Measurements from ENCODE around the gene MUS81. TPM values are rescaled to one million over a fixed set of nuclear protein-coding genes. Genes with fewer than 3 reads are reported as not detected.

The MUS81 gene
- total RNA-seq, 1 donor from 2014 or later, result 68.5 TPM

GRCh38 chr11:65911682-65912568 lies 51.7 kb downstream of the MUS81 start:
- peak; percentile 37 for TF ChIP-seq CTCF (IDR thresholded peaks at IDR 0.05)
- Mint-ChIP-seq H3K36me3 (ENCODE audit: unreplicated experiment) (peaks cover 3% of the 10 kb centered on the region), H3K27me3 (ENCODE audit: unreplicated experiment) (no peaks in the 10 kb centered on the region), H3K27ac (ENCODE audit: unreplicated experiment) (peak overlapping the region; percentile 91), H3K4me3 (ENCODE audit: unreplicated experiment) (no peak overlapping the region), H3K4me1 (ENCODE audit: unreplicated experiment) (peaks cover 65% of the 10 kb centered on the region), H3K9me3 (ENCODE audit: unreplicated experiment) (no peaks in the 10 kb centered on the region)
- DNase-seq (ENCODE audit: extremely low spot score, unreplicated experiment), result no peak

- Mint-ChIP-seq H3K4me3 (ENCODE audit: unreplicated experiment) (no peak overlapping the region), H3K27ac (ENCODE audit: unreplicated experiment) (peak overlapping the region; percentile 91), H3K27me3 (ENCODE audit: unreplicated experiment) (no peaks in the 10 kb centered on the region), H3K9me3 (ENCODE audit: unreplicated experiment) (no peaks in the 10 kb centered on the region), H3K4me1 (ENCODE audit: unreplicated experiment) (peaks cover 67% of the 10 kb centered on the region), H3K36me3 (ENCODE audit: unreplicated experiment) (peaks cover 6% of the 10 kb centered on the region)
- TF ChIP-seq CTCF (IDR thresholded peaks at IDR 0.05), result no peak
- DNase-seq (ENCODE audit: extremely low spot score, unreplicated experiment), result no peak
Measured at GRCh38 chr11:65912845-65913244, 52.6 kb downstream of the MUS81 start.

- no peak for DNase-seq (ENCODE audit: extremely low spot score, unreplicated experiment)
- no peaks in the 10 kb centered on the region for H3K27me3 Mint-ChIP-seq (ENCODE audit: unreplicated experiment)
- peaks cover 62% of the 10 kb centered on the region for H3K4me1 Mint-ChIP-seq (ENCODE audit: unreplicated experiment)
- peak overlapping the region; percentile 82 for H3K4me3 Mint-ChIP-seq (ENCODE audit: unreplicated experiment)
- peaks cover 6% of the 10 kb centered on the region for H3K36me3 Mint-ChIP-seq (ENCODE audit: unreplicated experiment)
- no peak for TF ChIP-seq CTCF (IDR thresholded peaks at IDR 0.05)
- H3K27ac Mint-ChIP-seq (ENCODE audit: unreplicated experiment), result peak overlapping the region; percentile 98
- H3K9me3 Mint-ChIP-seq (ENCODE audit: unreplicated experiment), result no peaks in the 10 kb centered on the region
Measured at GRCh38 chr11:65915101-65915820, 55.0 kb downstream of the MUS81 start.

- peaks cover 6% of the 10 kb centered on the region for H3K36me3 Mint-ChIP-seq (ENCODE audit: unreplicated experiment)
- H3K4me1 Mint-ChIP-seq (ENCODE audit: unreplicated experiment), result peaks cover 66% of the 10 kb centered on the region
- peak overlapping the region; percentile 98 for H3K27ac Mint-ChIP-seq (ENCODE audit: unreplicated experiment)
- H3K9me3 Mint-ChIP-seq (ENCODE audit: unreplicated experiment), result no peaks in the 10 kb centered on the region
- DNase-seq (ENCODE audit: extremely low spot score, unreplicated experiment), result peak; percentile 96
- no peak for TF ChIP-seq CTCF (IDR thresholded peaks at IDR 0.05)
- H3K27me3 Mint-ChIP-seq (ENCODE audit: unreplicated experiment), result no peaks in the 10 kb centered on the region
- H3K4me3 Mint-ChIP-seq (ENCODE audit: unreplicated experiment), result peak overlapping the region; percentile 82
Measured at GRCh38 chr11:65915821-65916251, 55.6 kb downstream of the MUS81 start.

Other genes with a start within 250 kb of the MUS81 start
- 43.5 and 44.7 TPM in 2 replicates for gene MAP3K11, start 246.2 kb upstream of the MUS81 start, total RNA-seq
- gene PCNX3, start 244.7 kb upstream of the MUS81 start, total RNA-seq, result 47.7 and 49.8 TPM in 2 replicates
- gene SIPA1, start 222.3 kb upstream of the MUS81 start, total RNA-seq, result 31.2 and 34.7 TPM in 2 replicates
- gene RELA, start 197.5 kb upstream of the MUS81 start, total RNA-seq, result 77.4 and 79.7 TPM in 2 replicates
- 60.4 and 66.5 TPM in 2 replicates for gene KAT5, start 148.2 kb upstream of the MUS81 start, total RNA-seq
- 54.2 and 55.6 TPM in 2 replicates for gene RNASEH2C, start 139.6 kb upstream of the MUS81 start, total RNA-seq
- 19.0 and 21.0 TPM in 2 replicates for gene AP5B1, start 79.5 kb upstream of the MUS81 start, total RNA-seq
- not detected in 2 replicates for gene OVOL1, start 73.4 kb upstream of the MUS81 start, total RNA-seq
- gene SNX32, start 26.5 kb upstream of the MUS81 start, total RNA-seq, result 4.0 and 4.1 TPM in 2 replicates
- gene CFL1, start 2.3 kb upstream of the MUS81 start, total RNA-seq, result 939 and 946 TPM in 2 replicates
- 130 and 131 TPM in 2 replicates for gene EFEMP2, start 12.4 kb downstream of the MUS81 start, total RNA-seq
- gene CTSW, start 19.4 kb downstream of the MUS81 start, total RNA-seq, result not detected in 2 replicates
- gene FIBP, start 28.0 kb downstream of the MUS81 start, total RNA-seq, result 92.4 and 92.8 TPM in 2 replicates
- gene CCDC85B, start 30.2 kb downstream of the MUS81 start, total RNA-seq, result 35.2 and 39.0 TPM in 2 replicates
- gene FOSL1, start 40.0 kb downstream of the MUS81 start, total RNA-seq, result 37.2 and 38.0 TPM in 2 replicates
- 81.2 and 83.5 TPM in 2 replicates for gene C11orf68, start 58.6 kb downstream of the MUS81 start, total RNA-seq
- gene DRAP1, start 59.0 kb downstream of the MUS81 start, total RNA-seq, result 106 and 107 TPM in 2 replicates
- gene TSGA10IP, start 85.0 kb downstream of the MUS81 start, total RNA-seq, result not detected in 2 replicates
- 45.5 and 55.9 TPM in 2 replicates for gene SART1, start 101.3 kb downstream of the MUS81 start, total RNA-seq
- gene EIF1AD, start 141.7 kb downstream of the MUS81 start, total RNA-seq, result 34.6 and 38.1 TPM in 2 replicates
- 207 and 216 TPM in 2 replicates for gene BANF1, start 142.1 kb downstream of the MUS81 start, total RNA-seq
- gene CST6, start 151.6 kb downstream of the MUS81 start, total RNA-seq, result not detected in 2 replicates
- 0.54 and 1.1 TPM in 2 replicates for gene CATSPER1, start 166.0 kb downstream of the MUS81 start, total RNA-seq
- 0.71 and 0.94 TPM in 2 replicates for gene GAL3ST3, start 188.7 kb downstream of the MUS81 start, total RNA-seq
- 193 and 198 TPM in 2 replicates for gene SF3B2, start 191.9 kb downstream of the MUS81 start, total RNA-seq
- gene PACS1, start 209.8 kb downstream of the MUS81 start, total RNA-seq, result 83.8 and 84.9 TPM in 2 replicates

Measured in osteocyte (in vitro differentiated cells).